ENCODE data around the gene PREPL. TPM values are rescaled to one million over a fixed set of nuclear protein-coding genes. Genes with fewer than 3 reads are reported as not detected.
A peak's percentile ranks its signal among the peaks of the same experiment; 100 is the strongest.

Gene PREPL
- total RNA-seq, 1 donor: 44.9 TPM

- Histone ChIP-seq H3K27ac (ENCODE audit: low read depth, low read length) (no peak overlapping the region), H3K36me3 (ENCODE audit: insufficient read depth, low read length) (no peaks in the 10 kb centered on the region), H3K4me1 (ENCODE audit: insufficient read depth, low read length) (peaks cover 2% of the 10 kb centered on the region), H3K4me3 (ENCODE audit: insufficient read depth, low read length) (no peak overlapping the region), H3K79me2 (ENCODE audit: insufficient read depth, low read length) (no peaks in the 10 kb centered on the region), H3K4me2 (ENCODE audit: insufficient read depth, low read length) (no peak overlapping the region), H3K9me3 (ENCODE audit: low read depth, low read length) (no peaks in the 10 kb centered on the region), H4K20me1 (ENCODE audit: insufficient read depth, low read length) (no peaks in the 10 kb centered on the region), H2AFZ (ENCODE audit: low read length) (no peak overlapping the region), H3K27me3 (ENCODE audit: insufficient read depth, low read length) (no peaks in the 10 kb centered on the region)
- no peak for TF ChIP-seq CTCF (IDR thresholded peaks at IDR 0.05; ENCODE audit: extremely low read depth, low read depth, low read length)
- DNase-seq (ENCODE audit: insufficient read length, low spot score, missing footprints): no peak
Measured at GRCh38 chr2:44280869-44281268, 80.4 kb downstream of the PREPL start.

GRCh38 chr2:44277541-44277940 is 83.8 kb downstream of the PREPL start:
- Histone ChIP-seq H4K20me1 (ENCODE audit: insufficient read depth, low read length) (no peaks in the 10 kb centered on the region), H3K27me3 (ENCODE audit: insufficient read depth, low read length) (no peaks in the 10 kb centered on the region), H3K9me3 (ENCODE audit: low read depth, low read length) (no peaks in the 10 kb centered on the region), H2AFZ (ENCODE audit: low read length) (no peak overlapping the region), H3K4me3 (ENCODE audit: insufficient read depth, low read length) (no peak overlapping the region), H3K4me2 (ENCODE audit: insufficient read depth, low read length) (no peak overlapping the region), H3K27ac (ENCODE audit: low read depth, low read length) (no peak overlapping the region), H3K79me2 (ENCODE audit: insufficient read depth, low read length) (no peaks in the 10 kb centered on the region), H3K36me3 (ENCODE audit: insufficient read depth, low read length) (no peaks in the 10 kb centered on the region), H3K4me1 (ENCODE audit: insufficient read depth, low read length) (peaks cover 8% of the 10 kb centered on the region)
- DNase-seq (ENCODE audit: insufficient read length, low spot score, missing footprints): no peak
- no peak for TF ChIP-seq CTCF (IDR thresholded peaks at IDR 0.05; ENCODE audit: extremely low read depth, low read depth, low read length)

DNA sequence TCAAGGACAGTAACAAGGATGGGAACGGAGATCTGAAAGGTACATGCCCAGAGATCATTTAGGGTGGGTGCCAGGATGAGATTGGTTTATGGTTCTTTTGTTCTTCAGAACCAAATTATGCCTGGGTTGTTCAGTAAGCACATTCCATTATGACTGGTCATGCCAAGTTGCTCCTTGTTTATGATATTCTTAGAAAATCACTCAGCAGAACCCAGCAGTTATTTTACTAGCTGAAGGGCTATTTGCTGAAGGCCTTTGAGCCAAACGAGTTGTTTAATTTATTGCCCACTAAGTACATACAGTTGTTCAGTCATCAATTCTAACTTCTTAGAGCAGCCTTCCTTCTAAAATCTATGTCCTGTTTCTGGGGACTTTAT is 85.4 kb downstream of the PREPL start:
- no peak overlapping the region for H3K4me3 ChIP-seq (ENCODE audit: insufficient read depth, low read length)
- no peaks in the 10 kb centered on the region for H3K36me3 ChIP-seq (ENCODE audit: insufficient read depth, low read length)
- DNase-seq (ENCODE audit: insufficient read length, low spot score, missing footprints): peak; percentile 86
- TF ChIP-seq CTCF (IDR thresholded peaks at IDR 0.05; ENCODE audit: extremely low read depth, low read depth, low read length): no peak
- no peaks in the 10 kb centered on the region for H4K20me1 ChIP-seq (ENCODE audit: insufficient read depth, low read length)
- H2AFZ ChIP-seq (ENCODE audit: low read length): peak overlapping the region; percentile 26
- peak overlapping the region; percentile 5 for H3K4me2 ChIP-seq (ENCODE audit: insufficient read depth, low read length)
- H3K4me1 ChIP-seq (ENCODE audit: insufficient read depth, low read length): peaks cover 8% of the 10 kb centered on the region
- no peak overlapping the region for H3K27ac ChIP-seq (ENCODE audit: low read depth, low read length)
- H3K27me3 ChIP-seq (ENCODE audit: insufficient read depth, low read length): no peaks in the 10 kb centered on the region
- H3K9me3 ChIP-seq (ENCODE audit: low read depth, low read length): no peaks in the 10 kb centered on the region
- H3K79me2 ChIP-seq (ENCODE audit: insufficient read depth, low read length): no peaks in the 10 kb centered on the region

DNA sequence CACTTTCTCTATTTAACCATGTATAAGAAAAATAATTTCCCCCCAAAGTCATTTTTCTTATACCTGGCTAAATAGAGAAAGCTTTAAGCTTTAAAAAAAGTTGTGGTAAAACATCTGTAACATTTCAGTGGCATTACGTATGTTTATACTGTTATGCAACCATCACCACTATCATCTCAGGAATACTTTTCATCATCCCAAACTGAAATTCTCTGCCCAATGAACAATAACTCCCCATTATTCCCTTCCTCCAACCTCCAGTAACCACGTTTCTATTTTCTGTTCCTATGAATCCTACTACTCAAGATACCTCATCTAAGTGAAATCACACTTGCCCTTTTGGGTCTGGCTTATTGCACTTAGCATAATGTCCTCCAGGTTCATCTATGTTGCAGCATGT is 87.7 kb downstream of the PREPL start:
- no peak for DNase-seq (ENCODE audit: insufficient read length, low spot score, missing footprints)
- H3K79me2 ChIP-seq (ENCODE audit: insufficient read depth, low read length): no peaks in the 10 kb centered on the region
- H3K9me3 ChIP-seq (ENCODE audit: low read depth, low read length): no peaks in the 10 kb centered on the region
- peaks cover 11% of the 10 kb centered on the region for H3K4me1 ChIP-seq (ENCODE audit: insufficient read depth, low read length)
- H3K27ac ChIP-seq (ENCODE audit: low read depth, low read length): no peak overlapping the region
- TF ChIP-seq CTCF (IDR thresholded peaks at IDR 0.05; ENCODE audit: extremely low read depth, low read depth, low read length): no peak
- no peaks in the 10 kb centered on the region for H3K36me3 ChIP-seq (ENCODE audit: insufficient read depth, low read length)
- H3K4me3 ChIP-seq (ENCODE audit: insufficient read depth, low read length): no peak overlapping the region
- H4K20me1 ChIP-seq (ENCODE audit: insufficient read depth, low read length): no peaks in the 10 kb centered on the region
- no peak overlapping the region for H3K4me2 ChIP-seq (ENCODE audit: insufficient read depth, low read length)
- H2AFZ ChIP-seq (ENCODE audit: low read length): no peak overlapping the region
- no peaks in the 10 kb centered on the region for H3K27me3 ChIP-seq (ENCODE audit: insufficient read depth, low read length)

All from osteoblast (primary cell).